Neutrophil (primary cell): Measurements from ENCODE around the gene MCTP1.
"Not testable (repeated sequence)": the region's sequence is repeated elsewhere in the genome, so short reads cannot be mapped to it uniquely, and the experiment has no call there.

ENCODE experiments used
- H3K27ac ChIP-seq: fragments of 200-600 bp; sonication (generic); 2 replicates; pipeline ENCODE4 v1.5.1; 2016; ENCODE audit warnings: mild to moderate bottlenecking, moderate library complexity
- H3K27me3 ChIP-seq: fragments of 200-600 bp; sonication (generic); 2 replicates; pipeline ENCODE4 v1.6.0; 2016; ENCODE audit warnings: mild to moderate bottlenecking
- H3K36me3 ChIP-seq: fragments of 200-600 bp; sonication (generic); 2 replicates; pipeline ENCODE4 v1.5.1; 2017
- H3K4me1 ChIP-seq, 2 experiments: fragments of 200-600 bp in 1 of 2; sonication (generic) in 1 of 2; 1 replicate in 1 of 2; 2 replicates in 1 of 2; pipeline versions ENCODE4 v1.5.1 to v1.6.1; 2013 to 2016; ENCODE audit warnings: low read depth in 1 of 2, low read length in 1 of 2, mild to moderate bottlenecking in 1 of 2, moderate library complexity in 1 of 2; ENCODE audit not compliant: control insufficient read depth in 1 of 2, insufficient read depth in 1 of 2
- H3K4me3 ChIP-seq, 2 experiments: fragments of 200-600 bp in 1 of 2; sonication (generic) in 1 of 2; 1 replicate in 1 of 2; 2 replicates in 1 of 2; pipeline ENCODE4 v1.5.1; 2013 to 2016; ENCODE audit warnings: low read depth in 1 of 2, low read length in 1 of 2, mild to moderate bottlenecking in 1 of 2, moderate library complexity in 1 of 2
- H3K9me3 ChIP-seq: fragments of 200-600 bp; sonication (generic); 2 replicates; pipeline ENCODE4 v1.5.1; 2016
- TF ChIP-seq, protein P1 (sequence below): fragments of 200-600 bp; sonication (generic); IDR thresholded peaks from 2 replicates; pipeline ENCODE4 v1.5.1; 2016; ENCODE audit warnings: antibody characterized with exemption

Gene MCTP1

GRCh38 chr5:94849821-94850736, 434.8 kb downstream of the MCTP1 start:
- Histone ChIP-seq H3K9me3 (no peaks in the 10 kb centered on the region), H3K4me3 (no peak overlapping the region), H3K4me1 (no peaks in the 10 kb centered on the region), H3K36me3 (peaks cover 50% of the 10 kb centered on the region), H3K27me3 (no peaks in the 10 kb centered on the region), H3K27ac (no peak overlapping the region)
- TF ChIP-seq, protein P1, sequence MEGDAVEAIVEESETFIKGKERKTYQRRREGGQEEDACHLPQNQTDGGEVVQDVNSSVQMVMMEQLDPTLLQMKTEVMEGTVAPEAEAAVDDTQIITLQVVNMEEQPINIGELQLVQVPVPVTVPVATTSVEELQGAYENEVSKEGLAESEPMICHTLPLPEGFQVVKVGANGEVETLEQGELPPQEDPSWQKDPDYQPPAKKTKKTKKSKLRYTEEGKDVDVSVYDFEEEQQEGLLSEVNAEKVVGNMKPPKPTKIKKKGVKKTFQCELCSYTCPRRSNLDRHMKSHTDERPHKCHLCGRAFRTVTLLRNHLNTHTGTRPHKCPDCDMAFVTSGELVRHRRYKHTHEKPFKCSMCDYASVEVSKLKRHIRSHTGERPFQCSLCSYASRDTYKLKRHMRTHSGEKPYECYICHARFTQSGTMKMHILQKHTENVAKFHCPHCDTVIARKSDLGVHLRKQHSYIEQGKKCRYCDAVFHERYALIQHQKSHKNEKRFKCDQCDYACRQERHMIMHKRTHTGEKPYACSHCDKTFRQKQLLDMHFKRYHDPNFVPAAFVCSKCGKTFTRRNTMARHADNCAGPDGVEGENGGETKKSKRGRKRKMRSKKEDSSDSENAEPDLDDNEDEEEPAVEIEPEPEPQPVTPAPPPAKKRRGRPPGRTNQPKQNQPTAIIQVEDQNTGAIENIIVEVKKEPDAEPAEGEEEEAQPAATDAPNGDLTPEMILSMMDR = no peak

- Histone ChIP-seq H3K9me3 (no peaks in the 10 kb centered on the region), H3K4me1 (no peaks in the 10 kb centered on the region), H3K4me3 (no peak overlapping the region), H3K36me3 (peaks cover 51% of the 10 kb centered on the region), H3K27me3 (no peaks in the 10 kb centered on the region), H3K27ac (no peak overlapping the region)
- TF ChIP-seq, protein P1 = no peak
Measured at GRCh38 chr5:94849324-94849723, 435.6 kb downstream of the MCTP1 start.

GRCh38 chr5:94847726-94848125, 437.2 kb downstream of the MCTP1 start:
- no peaks in the 10 kb centered on the region for H3K4me1 ChIP-seq
- H3K4me3 ChIP-seq = no peak overlapping the region
- H3K27me3 ChIP-seq = no peaks in the 10 kb centered on the region
- TF ChIP-seq, protein P1 = no peak
- H3K36me3 ChIP-seq = peaks cover 50% of the 10 kb centered on the region
- no peaks in the 10 kb centered on the region for H3K9me3 ChIP-seq
- no peak overlapping the region for H3K27ac ChIP-seq

DNA sequence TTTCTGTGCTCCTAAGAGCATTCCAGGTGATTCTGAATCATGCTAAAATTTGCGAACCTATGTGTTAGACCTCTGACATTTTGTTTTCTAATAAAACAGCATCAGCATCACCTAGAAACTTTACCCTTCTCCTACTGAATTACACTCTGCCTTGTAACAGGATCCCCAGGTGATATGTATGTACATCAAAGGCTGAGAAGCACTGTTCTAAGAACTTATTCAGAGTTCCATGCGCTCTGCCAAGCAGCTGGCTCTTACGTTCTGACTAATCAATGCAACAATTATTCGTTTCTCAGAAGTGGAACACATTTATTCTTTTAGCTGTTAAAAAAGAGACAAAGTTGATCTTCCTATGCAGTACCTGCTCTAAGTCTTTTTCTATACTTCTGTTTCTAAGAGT, 437.9 kb downstream of the MCTP1 start:
- TF ChIP-seq, protein P1 = no peak

DNA sequence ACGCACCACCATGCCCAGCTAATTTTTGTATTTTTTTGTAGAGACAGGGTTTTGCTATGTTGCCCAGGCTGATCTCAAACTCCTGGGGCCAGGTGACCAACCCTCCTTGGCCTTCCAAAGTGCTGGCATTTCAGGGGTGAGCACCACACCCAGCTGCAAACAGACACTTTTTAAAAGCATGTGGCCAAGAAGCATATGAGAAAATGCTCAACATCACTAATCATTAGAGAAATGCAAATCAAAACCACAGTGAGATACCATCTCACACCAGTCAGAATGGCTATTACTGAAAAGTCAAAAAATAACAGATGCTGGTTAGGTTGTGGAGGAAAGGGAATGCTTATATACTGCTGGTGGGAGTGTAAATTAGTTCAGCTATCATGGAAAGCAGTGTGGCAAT, 439.2 kb downstream of the MCTP1 start:
- not testable (repeated sequence) for H3K4me1 ChIP-seq, H3K9me3 ChIP-seq, H3K27me3 ChIP-seq, H3K27ac ChIP-seq, H3K4me3 ChIP-seq
- peaks cover 66% of the 10 kb centered on the region for H3K36me3 ChIP-seq

More for the DNA sequence above, 437.9 kb downstream of the MCTP1 start:
- H3K27me3 ChIP-seq = no peaks in the 10 kb centered on the region
- H3K27ac ChIP-seq = no peak overlapping the region
- peaks cover 53% of the 10 kb centered on the region for H3K36me3 ChIP-seq
- no peak overlapping the region for H3K4me3 ChIP-seq
- H3K4me1 ChIP-seq = no peaks in the 10 kb centered on the region
- no peaks in the 10 kb centered on the region for H3K9me3 ChIP-seq

DNA sequence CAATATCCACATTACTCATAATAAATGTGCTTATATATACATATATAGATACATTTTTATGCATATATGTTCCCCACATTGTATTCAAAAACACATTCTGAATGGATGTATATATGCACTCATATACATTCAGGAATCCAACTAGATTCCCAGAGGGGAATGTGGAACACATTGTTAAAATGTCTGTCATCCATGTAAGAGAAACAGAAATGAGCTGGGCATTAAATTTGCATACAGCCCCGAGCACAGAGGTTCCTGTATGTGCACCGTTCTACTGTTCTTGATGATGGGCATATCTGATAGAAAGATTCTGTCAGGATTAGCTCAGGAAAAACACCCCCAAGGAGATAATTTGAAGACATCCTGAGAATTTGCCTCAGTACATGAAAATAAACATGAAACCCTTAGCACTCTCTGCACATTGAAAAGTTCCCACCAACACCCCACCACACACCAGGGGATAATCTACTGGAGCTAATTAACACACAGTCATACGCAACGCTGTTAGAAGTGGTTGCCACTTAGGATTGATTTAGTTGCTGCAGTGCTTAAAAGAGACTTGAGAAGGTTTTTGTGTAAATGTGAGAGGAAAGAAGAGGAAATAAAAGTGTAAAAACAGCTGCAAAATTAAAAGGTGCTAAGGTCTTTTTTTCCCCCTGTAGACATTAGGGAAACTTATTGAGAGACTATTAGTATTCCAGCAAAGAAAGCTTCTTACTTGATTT, 443.1 kb downstream of the MCTP1 start:
- TF ChIP-seq, protein P1 = no peak
- no peaks in the 10 kb centered on the region for H3K9me3 ChIP-seq
- H3K36me3 ChIP-seq = peaks cover 44% of the 10 kb centered on the region
- H3K27me3 ChIP-seq = no peaks in the 10 kb centered on the region
- H3K27ac ChIP-seq = no peak overlapping the region
- peaks cover 3 to 6% of the 10 kb centered on the region in 2 experiments for H3K4me1 ChIP-seq
- no peak overlapping the region for H3K4me3 ChIP-seq
